Stimulated activated CD8-positive, alpha-beta memory T cell treated with anti-CD3 and anti-CD28 coated beads, Interleukin-15, amount 100 ng/mL, for 24 hours (primary cell): ENCODE measurements around the gene CTSS.
"Not testable (repeated sequence)": the region's sequence is repeated elsewhere in the genome, so short reads cannot be mapped to it uniquely, and the experiment has no call there.

Experiments used
- DNase-seq: peaks from one replicate; pipeline ENCODE4 v3.0.0-alpha.2; 2020; ENCODE audit warnings: low read depth

Gene CTSS

DNA sequence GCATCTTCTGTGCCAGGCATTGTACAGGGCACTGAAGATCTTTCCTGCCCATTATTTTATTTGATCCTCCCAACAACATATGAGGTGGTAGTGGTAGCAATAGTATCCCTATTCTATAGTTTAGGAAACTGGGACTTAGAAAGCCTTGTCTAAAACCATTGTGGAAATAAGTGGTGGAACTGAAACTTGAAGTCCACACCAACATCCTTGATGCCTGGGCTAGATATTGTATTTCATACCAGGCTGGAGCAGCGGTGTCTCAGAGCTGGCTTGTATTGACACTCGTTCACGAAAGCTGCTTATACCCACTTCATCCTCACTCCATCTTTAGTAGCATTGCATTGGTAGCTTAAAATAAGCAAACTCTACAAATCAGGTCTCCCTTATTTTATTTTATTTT, 9.7 kb upstream of the CTSS start:
- no peak for DNase-seq

DNA sequence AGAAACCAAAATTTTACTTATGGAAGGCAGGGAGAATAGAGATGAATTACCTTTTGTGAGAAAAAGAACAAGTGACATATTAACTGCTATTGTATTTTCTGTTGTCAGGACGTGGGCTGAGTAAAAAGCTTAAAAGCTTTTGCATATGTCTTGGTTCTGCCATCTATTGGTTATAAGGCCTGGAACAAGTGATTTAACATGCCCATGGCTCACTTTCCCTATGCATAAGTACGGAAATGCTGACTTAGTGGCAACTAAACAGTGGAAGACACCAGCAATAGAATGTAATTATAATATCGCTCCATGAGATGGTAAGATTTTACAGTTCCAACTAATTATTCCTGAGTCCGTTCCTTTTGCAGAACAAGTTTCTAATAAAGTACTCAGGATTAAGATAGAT, 6.7 kb upstream of the CTSS start:
- no peak for DNase-seq

DNA sequence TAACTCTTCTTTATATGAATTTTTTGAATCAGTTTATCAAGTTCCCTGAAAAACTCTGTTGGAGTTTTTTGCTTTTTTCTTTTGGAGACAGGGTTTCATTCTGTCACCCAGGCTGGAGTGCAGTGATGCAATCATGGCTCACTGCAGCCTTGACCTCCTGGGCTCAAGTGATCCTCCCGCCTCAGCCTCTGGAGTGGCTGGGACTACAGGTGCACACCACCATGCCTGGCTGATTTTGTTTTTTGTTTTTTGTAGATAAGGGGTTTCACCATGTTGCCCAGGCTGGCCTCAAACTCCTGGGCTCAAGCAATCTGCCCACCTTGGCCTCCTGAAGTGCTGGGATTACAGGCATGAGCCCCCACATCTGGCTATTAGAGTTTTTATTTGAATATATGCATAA, 2.1 kb upstream of the CTSS start:
- DNase-seq = not testable (repeated sequence)

DNA sequence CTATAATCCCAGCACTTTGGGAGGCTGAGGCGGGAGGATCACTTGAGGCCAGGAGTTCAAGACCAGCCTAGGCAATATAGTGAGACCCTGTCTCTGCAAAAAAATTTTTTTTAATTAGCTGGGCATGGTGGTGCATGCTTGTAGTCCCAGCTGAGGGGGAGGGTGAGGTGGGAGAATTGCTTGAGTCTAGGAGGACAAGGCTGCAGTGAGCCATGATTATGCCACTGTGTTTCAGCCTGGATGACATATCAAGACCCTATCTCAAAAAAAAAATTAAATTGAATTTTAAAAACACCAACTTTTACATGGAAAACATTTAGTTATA, 361 bp upstream of the CTSS start:
- not testable (repeated sequence) for DNase-seq

DNA sequence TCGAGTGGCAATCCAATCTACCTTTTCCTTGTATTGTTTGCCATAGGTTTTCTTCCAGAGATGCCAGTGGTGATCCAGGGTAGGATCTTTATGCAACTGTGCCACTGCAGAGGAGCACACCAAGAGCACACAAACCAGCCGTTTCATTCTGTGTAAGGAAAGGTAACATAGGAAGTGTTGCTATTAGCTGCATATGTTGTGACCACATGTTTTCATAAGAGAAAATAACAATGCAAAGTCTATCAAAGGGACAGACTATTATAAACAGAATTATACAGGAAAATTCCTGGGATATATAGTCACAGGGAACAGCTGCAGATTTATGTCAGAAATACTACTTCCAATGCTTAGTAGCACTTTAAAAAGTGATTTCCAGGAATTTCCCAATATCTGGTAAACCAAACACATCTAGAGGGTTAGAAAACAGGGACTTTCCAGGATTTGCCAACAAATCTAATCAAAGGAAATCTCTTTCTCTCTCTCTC, 919 bp downstream of the CTSS start:
- DNase-seq = no peak

GRCh38 chr1:150763018-150763417, 2.6 kb downstream of the CTSS start:
- no peak for DNase-seq

DNA sequence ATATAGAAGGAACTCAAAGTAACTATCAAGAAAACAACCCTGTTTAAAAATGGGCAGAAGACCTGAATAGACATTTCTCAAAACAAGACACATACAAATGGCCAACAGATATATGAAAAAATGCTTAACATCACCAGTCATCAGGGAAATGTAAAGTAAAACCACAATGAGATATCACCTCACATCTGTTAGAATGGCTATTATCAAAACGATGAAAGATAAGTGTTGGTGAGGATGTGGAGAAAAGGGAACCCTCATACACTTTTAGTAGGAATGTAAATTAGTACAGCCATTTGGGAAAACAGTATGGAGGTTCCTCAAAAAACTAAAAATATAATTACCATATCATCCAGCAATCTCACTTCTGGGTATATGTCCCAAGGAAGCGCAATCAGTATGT, 3.0 kb downstream of the CTSS start:
- DNase-seq = no peak

- no peak for DNase-seq
Observed at GRCh38 chr1:150761801-150762200, 3.8 kb downstream of the CTSS start.

GRCh38 chr1:150760013-150760412, 5.6 kb downstream of the CTSS start:
- no peak for DNase-seq

- DNase-seq = no peak
Observed at GRCh38 chr1:150753416-150753815, 12.2 kb downstream of the CTSS start.

DNA sequence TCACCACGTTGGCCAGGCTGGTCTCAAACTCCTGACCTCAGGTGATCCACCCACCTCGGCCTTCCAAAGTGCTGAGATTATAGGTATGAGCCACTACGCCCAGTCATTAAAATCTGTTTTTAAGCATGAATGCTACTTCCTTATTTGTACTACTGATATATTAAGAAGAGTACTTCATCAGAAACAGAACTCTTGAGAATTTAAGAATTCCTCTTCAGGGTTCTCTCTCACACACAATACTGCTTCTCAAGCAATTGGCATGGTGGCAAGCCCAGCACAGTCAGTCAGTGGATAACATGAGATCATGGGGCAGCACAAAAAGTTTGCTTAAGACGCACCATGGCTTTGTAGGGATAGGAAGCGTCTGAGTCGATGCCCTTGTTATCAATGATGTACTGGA, 14.1 kb downstream of the CTSS start:
- DNase-seq = no peak

GRCh38 chr1:150749720-150750311, 15.8 kb downstream of the CTSS start:
- no peak for DNase-seq

- DNase-seq = no peak
Observed at GRCh38 chr1:150748878-150749719, 16.5 kb downstream of the CTSS start.

DNA sequence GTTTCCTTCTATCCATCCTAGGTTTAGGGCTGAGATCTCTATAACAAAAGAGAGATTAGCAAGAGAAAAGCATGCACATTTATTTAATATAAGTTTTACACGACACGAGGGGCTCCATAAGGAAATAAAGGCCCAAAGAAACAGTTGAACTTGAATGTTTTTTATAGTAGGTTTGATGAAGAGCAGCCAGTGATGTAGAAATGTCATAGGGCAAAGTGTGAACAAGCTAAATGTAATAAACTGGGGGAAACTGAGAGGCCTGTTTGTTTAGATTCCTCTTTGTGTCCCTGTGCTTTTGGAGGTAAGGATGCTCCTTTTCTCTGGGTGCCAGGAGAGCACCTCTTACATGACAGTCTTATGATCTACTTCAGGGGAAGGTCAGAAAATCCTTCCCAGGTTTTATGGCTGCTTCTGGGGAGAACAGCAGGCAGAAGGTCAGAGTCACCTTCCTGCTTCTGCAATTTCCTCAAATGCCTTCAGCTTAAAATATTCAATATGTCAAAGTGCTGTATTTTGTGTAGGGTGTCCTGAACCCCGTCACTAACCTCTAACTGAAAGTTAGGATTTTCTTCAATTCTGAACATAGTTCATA, 35.4 kb downstream of the CTSS start:
- no peak for DNase-seq

DNA sequence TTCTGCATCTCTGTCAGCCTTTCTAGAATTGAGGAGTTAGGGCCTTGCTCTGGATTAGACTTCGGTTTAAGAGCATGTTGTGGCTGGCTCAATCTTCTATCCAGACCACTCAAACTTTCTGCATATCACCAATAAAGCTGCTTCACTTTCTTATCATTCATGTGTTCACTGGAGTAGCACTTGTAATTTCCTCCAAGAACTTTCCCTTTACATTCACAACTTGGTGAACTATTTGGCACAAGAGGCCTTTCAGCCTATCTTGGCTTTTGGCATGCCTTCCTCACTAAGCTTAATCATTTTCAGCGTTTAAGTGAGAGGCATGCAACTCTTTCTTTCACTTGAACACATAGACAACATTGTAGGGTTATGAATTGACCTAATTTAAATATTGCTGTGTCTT, 41.2 kb downstream of the CTSS start:
- no peak for DNase-seq

DNA sequence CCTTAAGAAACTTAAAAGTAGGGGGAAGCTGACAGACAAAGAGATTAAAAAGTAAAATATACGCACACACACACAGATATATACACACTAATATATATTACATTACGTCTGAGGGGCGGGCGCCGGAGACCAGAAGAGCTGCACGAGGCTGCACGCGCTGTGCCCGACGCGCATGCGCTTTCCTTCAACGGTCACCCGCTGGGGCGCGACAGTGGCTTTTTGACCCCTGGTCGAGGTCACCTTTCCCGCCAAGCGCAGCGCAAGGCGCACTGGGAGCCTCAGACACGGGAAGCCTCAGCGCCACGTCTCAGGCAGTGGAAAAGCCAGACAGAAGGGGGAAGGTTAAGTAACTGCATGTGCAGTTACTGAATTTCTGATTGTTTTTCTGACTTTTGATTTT, 44.9 kb downstream of the CTSS start, which contains the start of gene HORMAD1:
HORMAD1 (minus strand) TSS at position 193 of the 400 bp plus-strand sequence. CDS start 1,390 bp downstream, outside the sequence.
- no peak for DNase-seq

DNA sequence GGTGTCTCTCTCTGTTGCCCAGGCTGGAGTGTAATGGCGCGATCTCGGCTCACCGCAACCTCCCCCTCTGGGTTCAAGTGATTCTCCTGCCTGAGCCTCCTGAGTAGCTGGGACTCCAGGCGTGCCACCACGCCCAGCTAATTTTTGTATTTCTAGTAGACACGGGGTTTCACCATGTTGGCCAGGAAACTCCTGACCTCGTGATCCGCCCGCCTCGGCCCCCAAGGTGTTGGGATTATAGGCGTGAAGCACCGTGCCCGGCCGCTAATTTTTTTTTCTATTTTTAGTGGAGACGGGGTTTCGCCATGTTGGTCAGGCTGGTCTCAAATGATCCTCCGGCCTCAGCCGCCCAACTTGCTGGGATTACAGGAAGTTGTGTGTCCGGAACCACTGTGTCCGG, 45.5 kb downstream of the CTSS start:
- no peak for DNase-seq

GRCh38 chr1:150718225-150718891, 47.2 kb downstream of the CTSS start:
- DNase-seq = no peak

- not testable (repeated sequence) for DNase-seq
Observed at GRCh38 chr1:150709031-150709430, 56.5 kb downstream of the CTSS start.

DNA sequence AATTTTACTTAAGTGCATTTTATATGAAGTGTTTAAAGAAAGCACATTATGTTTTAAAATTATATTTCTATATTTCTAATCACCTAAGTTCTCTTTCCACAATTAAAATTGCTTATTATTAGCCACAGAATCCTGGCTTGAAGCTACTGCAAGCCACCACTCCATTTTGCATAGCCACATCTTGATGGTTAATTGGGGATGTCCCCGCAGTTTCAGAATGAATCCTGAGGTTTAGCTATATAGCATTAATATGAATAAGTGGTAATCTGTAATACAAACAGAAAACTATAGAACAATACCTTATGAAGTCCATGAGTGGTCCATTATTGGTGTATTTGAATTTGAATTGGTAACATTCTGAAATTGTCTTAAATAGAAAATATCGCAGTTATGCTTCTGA, 57.0 kb downstream of the CTSS start:
- no peak for DNase-seq

DNA sequence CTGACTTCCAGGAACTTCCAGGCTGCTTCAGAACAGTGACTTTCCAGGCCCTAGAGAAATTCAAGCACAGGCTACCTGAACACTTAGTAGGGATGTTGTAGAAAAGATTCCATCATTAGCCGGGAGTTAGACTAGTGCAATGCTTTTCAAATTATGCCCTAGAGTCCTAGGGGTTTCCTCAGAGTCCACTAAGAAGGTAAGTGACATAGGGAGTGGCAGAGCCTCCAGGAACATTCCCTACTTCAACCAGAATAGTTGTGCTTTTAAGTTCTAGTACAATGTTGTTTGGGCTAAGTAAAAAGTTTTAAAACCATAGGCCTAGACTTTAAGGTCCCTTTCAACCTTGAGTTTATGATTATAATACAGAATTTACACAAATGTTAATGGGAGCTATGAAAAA, 59.5 kb downstream of the CTSS start:
- DNase-seq = no peak

DNA sequence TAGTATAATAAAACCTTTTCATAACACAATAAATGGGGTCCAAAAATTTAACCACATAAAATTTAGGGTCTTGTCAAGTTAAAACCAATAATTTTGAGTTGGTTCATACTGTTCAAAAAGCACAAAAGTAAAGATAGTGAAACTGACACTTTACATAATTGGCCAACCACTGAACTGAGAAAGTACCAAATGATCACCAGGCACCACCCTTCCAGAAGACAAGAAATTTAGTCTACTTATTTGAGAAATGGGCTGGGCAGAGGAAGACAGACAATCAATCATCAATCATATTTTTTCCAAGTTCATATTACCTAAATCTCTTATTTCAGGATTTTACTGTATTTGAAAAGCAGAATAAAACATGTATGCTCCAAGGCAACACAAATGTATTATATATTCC, 62.2 kb downstream of the CTSS start:
- DNase-seq = no peak
